ENCODE data around the gene ARHGEF10L.

Gene ARHGEF10L

GRCh38 chr1:17733661-17734060, 194.2 kb downstream of the ARHGEF10L start:
- ChIA-PET CTCF (interaction anchor here (0.7 kb wide), 1 partner anchor 72 kb away, joined by 5 read pairs; no protein-coding TSS in a partner anchor), POLR2A (ENCODE audit: low non-redundant PET) (no interaction called here)
- no peak overlapping the region for H3K27ac ChIP-seq
- no peak for TF ChIP-seq CTCF (conservative IDR thresholded peaks at IDR 0.05; ENCODE audit: low read depth)
- no peak for DNase-seq (ENCODE audit: low spot score)

- ChIA-PET POLR2A (ENCODE audit: low non-redundant PET) (no interaction called here), CTCF (interaction anchor here (0.6 kb wide), 1 partner anchor 633 kb away, joined by 3 read pairs; no protein-coding TSS in a partner anchor)
- DNase-seq (ENCODE audit: low spot score) = no peak
- no peak overlapping the region for H3K27ac ChIP-seq
- TF ChIP-seq CTCF (conservative IDR thresholded peaks at IDR 0.05; ENCODE audit: low read depth) = no peak
These were observed 195.1 kb downstream of the ARHGEF10L start for GRCh38 chr1:17734609-17735008.

- TF ChIP-seq CTCF (conservative IDR thresholded peaks at IDR 0.05; ENCODE audit: low read depth) = no peak
- H3K27ac ChIP-seq = no peak overlapping the region
- no peak for DNase-seq (ENCODE audit: low spot score)
- CTCF ChIA-PET = no interaction called here
- POLR2A ChIA-PET (ENCODE audit: low non-redundant PET) = no interaction called here
These were observed 195.8 kb downstream of the ARHGEF10L start for GRCh38 chr1:17735348-17735747.

GRCh38 chr1:17735793-17736192, 196.3 kb downstream of the ARHGEF10L start:
- ChIA-PET CTCF (interaction anchor here (0.6 kb wide), 1 partner anchor 77 kb away, joined by 3 read pairs; no protein-coding TSS in a partner anchor), POLR2A (ENCODE audit: low non-redundant PET) (no interaction called here)
- TF ChIP-seq CTCF (conservative IDR thresholded peaks at IDR 0.05; ENCODE audit: low read depth) = no peak
- no peak for DNase-seq (ENCODE audit: low spot score)
- H3K27ac ChIP-seq = no peak overlapping the region

GRCh38 chr1:17736625-17737024, 197.1 kb downstream of the ARHGEF10L start:
- no peak overlapping the region for H3K27ac ChIP-seq
- POLR2A ChIA-PET (ENCODE audit: low non-redundant PET) = no interaction called here
- CTCF ChIA-PET = interaction anchor here (0.5 to 0.6 kb wide), 2 partner anchors 24 to 49 kb away, joined by 3 to 4 read pairs; no protein-coding TSS in a partner anchor
- no peak for DNase-seq (ENCODE audit: low spot score)
- TF ChIP-seq CTCF (conservative IDR thresholded peaks at IDR 0.05; ENCODE audit: low read depth) = no peak

GRCh38 chr1:17739050-17739449, 199.6 kb downstream of the ARHGEF10L start:
- no peak for TF ChIP-seq CTCF (conservative IDR thresholded peaks at IDR 0.05; ENCODE audit: low read depth)
- CTCF ChIA-PET = no interaction called here
- H3K27ac ChIP-seq = no peak overlapping the region

GRCh38 chr1:17741052-17741451, 201.6 kb downstream of the ARHGEF10L start:
- TF ChIP-seq CTCF (conservative IDR thresholded peaks at IDR 0.05; ENCODE audit: low read depth) = no peak
- no peak overlapping the region for H3K27ac ChIP-seq
- ChIA-PET CTCF (no interaction called here), POLR2A (ENCODE audit: low non-redundant PET) (no interaction called here)
- no peak for DNase-seq (ENCODE audit: low spot score)

More at GRCh38 chr1:17739050-17739449, 199.6 kb downstream of the ARHGEF10L start:
- no peak for DNase-seq (ENCODE audit: low spot score)
- POLR2A ChIA-PET (ENCODE audit: low non-redundant PET) = no interaction called here
